K562 (cell line): ENCODE measurements around the gene ZNF565. TPM values are rescaled to one million over a fixed set of nuclear protein-coding genes. Genes with fewer than 3 reads are reported as not detected.

ENCODE experiments used
- ATAC-seq: fragments of 200-7000 bp; cut with Tn5 transposase; 3 replicates; pipeline ENCODE4 v1.9.1; 2020; ENCODE audit warnings: moderate library complexity
- BruUV-seq: library from RNA; stranded (reverse); fragments of 400-500 nt; replicated peaks from 2 replicates; lab custom pipeline; 2021; lab: Mats Ljungman, UMichigan
- CTCF ChIA-PET: fragments of 300-600 bp; formaldehyde crosslinking; extraction: SDS; loops from one replicate; lab custom pipeline; 2021; ENCODE audit warnings: low intra/inter-chr PET ratio; lab: Yijun Ruan, JAX
- POLR2A ChIA-PET: fragments of 300-600, 350-650 bp; sonication (Branson Sonifier 250); formaldehyde crosslinking; extraction: SDS; loops from one replicate; lab custom pipeline; 2021; ENCODE audit warnings: antibody characterized with exemption, inconsistent platforms; lab: Yijun Ruan, JAX
- DNase-seq, 4 experiments: peaks; one replicate each; pipeline versions ENCODE4 v3.0.0 to v3.0.0-alpha.2; 2011 to 2018; ENCODE audit warnings: low spot score in 3 of 4, mixed read lengths in 3 of 4; ENCODE audit errors: extremely low read depth in 1 of 4
- FAIRE-seq: peaks from 2 replicates; lab custom pipeline; 2011; peaks lifted over from hg19 to GRCh38; lab: Jason Lieb, UNC
- H2AFZ ChIP-seq: 2 replicates; pipeline ENCODE4 v1.6.0; 2011; ENCODE audit warnings: low read depth, low read length, control low read depth, inconsistent platforms
- H3K27ac ChIP-seq: fragments of 200-600 bp; 3 replicates; pipeline ENCODE4 v1.8.0; 2011; ENCODE audit warnings: low read depth, mild to moderate bottlenecking, control low read depth, inconsistent platforms, low read length, moderate library complexity, mixed read lengths; ENCODE audit errors: extremely low read depth
- H3K27me3 ChIP-seq, 2 experiments: fragments of 300-600 bp in 1 of 2; 2 replicates in 1 of 2; 3 replicates in 1 of 2; pipeline versions ENCODE4 v1.6.0 to v1.8.0; 2011; ENCODE audit warnings: inconsistent platforms in 2 of 2, low read length in 2 of 2, mild to moderate bottlenecking in 1 of 2, mixed read lengths in 1 of 2, moderate library complexity in 1 of 2; ENCODE audit not compliant: control insufficient read depth in 2 of 2, insufficient read depth in 2 of 2
- H3K36me3 ChIP-seq: fragments of 300-600 bp; 3 replicates; pipeline ENCODE4 v1.8.0; 2011; ENCODE audit warnings: mild to moderate bottlenecking, low read length, inconsistent platforms; ENCODE audit not compliant: control insufficient read depth, insufficient read depth
- H3K4me1 ChIP-seq, 2 experiments: fragments of 200-600 bp in 1 of 2; replicated peaks in 1 of 2; 2 replicates in 1 of 2; 3 replicates in 1 of 2; pipeline versions ENCODE4 v1.5.1 to v1.8.0; 2011; ENCODE audit warnings: inconsistent platforms in 2 of 2, low read length in 2 of 2, mild to moderate bottlenecking in 1 of 2, mixed read lengths in 1 of 2, moderate library complexity in 1 of 2; ENCODE audit not compliant: control insufficient read depth in 2 of 2, insufficient read depth in 2 of 2
- H3K4me2 ChIP-seq: 2 replicates; pipeline ENCODE4 v1.6.1; 2011; ENCODE audit warnings: low read length, control low read depth, inconsistent platforms, mixed read lengths; ENCODE audit not compliant: insufficient read depth
- H3K4me3 ChIP-seq: fragments of 200-600 bp; sonication (generic), shearing (Covaris generic); 2 replicates; pipeline ENCODE4 v1.5.1; 2016; ENCODE audit warnings: control low read depth, inconsistent platforms
- H3K79me2 ChIP-seq: fragments of 200-600 bp; 3 replicates; pipeline ENCODE4 v1.8.0; 2011; ENCODE audit warnings: low read length, inconsistent platforms; ENCODE audit not compliant: control insufficient read depth, insufficient read depth
- H3K9ac ChIP-seq, 2 experiments: 2 replicates each; pipeline versions ENCODE4 v1.6.0 to v1.6.1; 2011; ENCODE audit warnings: low read depth in 2 of 2, low read length in 2 of 2, control low read depth in 1 of 2, inconsistent platforms in 1 of 2, mild to moderate bottlenecking in 1 of 2, mixed read lengths in 1 of 2; ENCODE audit not compliant: insufficient read depth in 1 of 2
- H3K9me1 ChIP-seq: one replicate; pipeline ENCODE4 v1.6.0; 2011; ENCODE audit warnings: inconsistent platforms, mild to moderate bottlenecking, low read length, moderate library complexity; ENCODE audit not compliant: control insufficient read depth, insufficient read depth
- H3K9me3 ChIP-seq: replicated peaks from 2 replicates; pipeline ENCODE4 v1.5.1; 2011; ENCODE audit warnings: low read depth, low read length, inconsistent platforms; ENCODE audit not compliant: control insufficient read depth, insufficient read depth
- H4K20me1 ChIP-seq: replicated peaks from 2 replicates; pipeline ENCODE4 v1.6.1; 2011; ENCODE audit warnings: low read length, inconsistent platforms, mixed read lengths; ENCODE audit not compliant: control insufficient read depth, insufficient read depth
- ARID3A ChIP-seq: IDR thresholded peaks from 2 replicates; pipeline ENCODE4 v1.6.1; 2012; ENCODE audit warnings: low read depth, low read length, improper control_type of control experiment, borderline replicate concordance
- CLOCK ChIP-seq: fragments of 250-450 bp; sonication (Bioruptor Pico); IDR thresholded peaks from 2 replicates; pipeline ENCODE4 v1.4.0; 2020; ENCODE audit warnings: mild to moderate bottlenecking, moderate library complexity, borderline replicate concordance
- DNMT1 ChIP-seq: fragments of 450-650 bp; IDR thresholded peaks from 2 replicates; pipeline ENCODE4 v1.6.1; 2016; ENCODE audit warnings: antibody characterized with exemption, mild to moderate bottlenecking
- LARP7 ChIP-seq: fragments of 450-650 bp; IDR thresholded peaks from 2 replicates; pipeline ENCODE4 v1.6.1; 2016
- RBM17 ChIP-seq: fragments of 200-400 bp; formaldehyde crosslinking; IDR thresholded peaks from 2 replicates; pipeline ENCODE4 v1.6.1; 2017; ENCODE audit warnings: low read depth, mild to moderate bottlenecking, low read length, borderline replicate concordance
- SMARCA4 ChIP-seq: fragments of 450-650 bp; IDR thresholded peaks from 2 replicates; pipeline ENCODE4 v1.6.1; 2016
- SOX6 ChIP-seq: fragments of 450-650 bp; IDR thresholded peaks from 2 replicates; pipeline ENCODE4 v1.6.1; 2014; ENCODE audit warnings: mild to moderate bottlenecking
- SPI1 ChIP-seq: IDR thresholded peaks from 2 replicates; pipeline ENCODE4 v1.6.1; 2011; ENCODE audit warnings: low read depth, low read length, control low read depth, borderline replicate concordance
- SRF ChIP-seq, 2 experiments: fragments of 250-450, 450-650 bp in 1 of 2; sonication (Bioruptor Pico) in 1 of 2; sonication (generic) in 1 of 2; formaldehyde crosslinking; IDR thresholded peaks; 2 replicates each; pipeline versions ENCODE4 v1.5.0 to v1.5.1; 2020 to 2022; ENCODE audit warnings: mild to moderate bottlenecking in 1 of 2, missing genetic modification reagents in 1 of 2
- TARDBP ChIP-seq: fragments of 450-650 bp; IDR thresholded peaks from 2 replicates; pipeline ENCODE4 v1.6.1; 2016
- TGIF2 ChIP-seq: sonication (generic); formaldehyde crosslinking; IDR thresholded peaks from 2 replicates; pipeline ENCODE4 v1.8.1; 2022; ENCODE audit warnings: mild to moderate bottlenecking, missing genetic modification reagents, moderate library complexity
- U2AF1 ChIP-seq: fragments of 200-400 bp; formaldehyde crosslinking; optimal IDR thresholded peaks from 2 replicates; pipeline ENCODE3; 2017; ENCODE audit warnings: mild to moderate bottlenecking, low read depth, low read length, moderate library complexity
- UBTF ChIP-seq, 2 experiments: IDR thresholded peaks; 2 replicates each; pipeline ENCODE4 v1.6.1; 2012; ENCODE audit warnings: improper control_type of control experiment in 2 of 2, low read depth in 2 of 2, low read length in 2 of 2, borderline replicate concordance in 1 of 2
- ZBTB17 ChIP-seq: fragments of 450-650 bp; formaldehyde crosslinking; IDR thresholded peaks from 2 replicates; pipeline ENCODE4 v1.4.0; 2020; ENCODE audit warnings: mild to moderate bottlenecking
- ZNF316 ChIP-seq: fragments of 450-650 bp; IDR thresholded peaks from 2 replicates; pipeline ENCODE4 v1.6.1; 2016
- ZNF780A ChIP-seq: fragments of 250-450 bp; sonication (Bioruptor Pico); IDR thresholded peaks from 2 replicates; pipeline ENCODE4 v1.5.0; 2021; ENCODE audit warnings: mild to moderate bottlenecking
- WGBS: fragments of 100-300 bp; shearing (Covaris generic); methylation state at CpG from one replicate; pipeline ENCODE4 v1.1.6; 2016; ENCODE audit warnings: low coverage, mixed read lengths; ENCODE audit not compliant: insufficient coverage; ENCODE audit errors: missing lambda C conversion rate; 5-methylcytosine and 5-hydroxymethylcytosine counted together
- in situ Hi-C: fragments of 300-500 bp; cut with MboI; formaldehyde crosslinking; loops from 4 replicates; pipeline ENCODE4 v1.15.0; 2018; ENCODE audit warnings: inconsistent platforms, mixed read lengths
- intact Hi-C: fragments of 100-400 bp; cut with micrococcal nuclease; formaldehyde crosslinking; loops from 2 replicates; pipeline ENCODE4 v1.14.2; 2022
- polyA plus RNA-seq, 8 experiments: library from polyadenylated mRNA; depleted of rRNA in 4 of 8; stranded (reverse) in 5 of 8; unstranded in 3 of 8; fragments of >200 nt; fragmentation: Nextera tagmentation in 2 of 8; fragmentation: Illumina TruSeq in 1 of 8; extraction: Ambion mirVana in 2 of 8; extraction: Trizol in 1 of 8; gene quantifications; 2 replicates each; pipeline versions ENCODE4 v1.2.1 to v1.2.3, GENCODE V29; 2011 to 2014; ENCODE audit warnings: inconsistent platforms in 1 of 8, missing spikeins in 1 of 8
- total RNA-seq, 7 experiments: library from RNA; depleted of rRNA in 6 of 7; stranded (reverse); fragments of >200 nt in 6 of 7; fragmentation: Illumina TruSeq in 2 of 7; extraction: Trizol in 2 of 7; gene quantifications; 2 replicates each; pipeline versions ENCODE4 v1.2.1 to v1.2.3, GENCODE V29; 2011 to 2021; ENCODE audit warnings: low replicate concordance in 1 of 7

ZNF565 gene
- total and polyA plus RNA-seq, 9 of the 15 experiments (the other 6 are each of a cell fraction or from before 2014, with no cell fraction given), result 1.3 to 3.2 (median 2.6) TPM

GRCh38 chr19:36244066-36244465 is 29.6 kb upstream of the ZNF565 start (continued):
- TF ChIP-seq UBTF (IDR thresholded peaks at IDR 0.05; ENCODE audit: borderline replicate concordance in 1 of 2, low read depth in 2 of 2, low read length in 2 of 2), result no peak

GRCh38 chr19:36236946-36237310 is 22.5 kb upstream of the ZNF565 start:
- Histone ChIP-seq H3K27ac (no peak overlapping the region), H2AFZ (no peak overlapping the region), H4K20me1 (no peaks in the 10 kb centered on the region), H3K4me3 (no peak overlapping the region), H3K9ac (no peak overlapping the region), H3K36me3 (peaks cover 65% of the 10 kb centered on the region), H3K4me1 (no peaks in the 10 kb centered on the region), H3K9me3 (peaks cover 19% of the 10 kb centered on the region), H3K9me1 (no peaks in the 10 kb centered on the region), H3K27me3 (no peaks in the 10 kb centered on the region), H3K79me2 (no peaks in the 10 kb centered on the region), H3K4me2 (no peak overlapping the region)
- intact Hi-C loops (no loop called here), in situ Hi-C loops (no loop called here)
- 97% methylated on average over 3 of the region's 3 CpGs for WGBS
- ATAC-seq (peak; percentile 40; the same call in 1 of the 3 replicates), FAIRE-seq (no peak), DNase-seq (no peak)
- no TSS peak for BruUV-seq
- CTCF ChIA-PET, result no interaction called here
- POLR2A ChIA-PET, result interaction anchor here (0.6 to 0.9 kb wide), 2 partner anchors 21 to 534 kb away, joined by 3 to 4 read pairs; no protein-coding TSS in a partner anchor
- TF ChIP-seq SRF (CRISPR knock-in tag; IDR thresholded peaks at IDR 0.05) (no peak), ZNF316 (no peak), RBM17 (no peak), ZNF780A (no peak), ZBTB17 (CRISPR knock-in tag) (no peak), TARDBP (no peak), LARP7 (no peak), SPI1 (no peak), TGIF2 (CRISPR knock-in tag) (no peak), CLOCK (CRISPR knock-in tag) (no peak), DNMT1 (no peak), SMARCA4 (no peak), ARID3A (no peak), SOX6 (peak; percentile 51), U2AF1 (no peak)
